ENCODE results near the gene PHRF1. TPM values are rescaled to one million over a fixed set of nuclear protein-coding genes. Genes with fewer than 3 reads are reported as not detected.

Gene PHRF1
- total and polyA plus RNA-seq, 8 donors = 11.2 to 39.3 (median 14.8) TPM

- intact Hi-C loops (cut with DNase I) = no loop called here
- ATAC-seq (peak in 1 of 4 donors; percentile 12), DNase-seq (peak in 1 of 6 donors; percentile 25), FAIRE-seq (no peak)
- Histone ChIP-seq H3K27ac (peak overlapping the region in 1 of 4 donors; percentile 12), H3K36me3 (peaks cover 0 to 40% (median 12%) of the 10 kb centered on the region in 3 donors), H3K9me3 (no peaks in the 10 kb centered on the region), H3K4me1 (no peaks in the 10 kb centered on the region), H3K4me3 (no peak overlapping the region), H3K27me3 (no peaks in the 10 kb centered on the region)
- no peak for TF ChIP-seq CTCF (IDR thresholded peaks at IDR 0.05)
- WGBS, 2 donors = 79 to 81% methylated on average over 8 of the region's 8 CpGs
Measured at GRCh38 chr11:587546-587945, 11.3 kb downstream of the PHRF1 start.

- H3K36me3 ChIP-seq = peaks cover 0 to 42% (median 12%) of the 10 kb centered on the region in 3 donors
- H3K4me1 ChIP-seq = no peaks in the 10 kb centered on the region
- WGBS, 2 donors = 78 to 88% methylated on average over 6 of the region's 6 CpGs
- ATAC-seq = peak in 3 of 4 donors; percentile 56 to 84 (median 68)
- no peak overlapping the region for H3K4me3 ChIP-seq
- no peak for TF ChIP-seq CTCF (IDR thresholded peaks at IDR 0.05)
- H3K27ac ChIP-seq = peak overlapping the region in 2 of 4 donors; percentile 12 to 30
- FAIRE-seq = no peak
- H3K27me3 ChIP-seq = no peaks in the 10 kb centered on the region
- no peaks in the 10 kb centered on the region for H3K9me3 ChIP-seq
- DNase-seq = peak in 2 of 6 donors; percentile 18 to 19
- intact Hi-C loops (cut with DNase I) = no loop called here
Measured at GRCh38 chr11:587978-588380, 11.7 kb downstream of the PHRF1 start.

GRCh38 chr11:589798-590197 lies 13.5 kb downstream of the PHRF1 start:
- FAIRE-seq = no peak
- H3K36me3 ChIP-seq = peaks cover 0 to 49% (median 24%) of the 10 kb centered on the region in 3 donors
- WGBS, 2 donors = 96% methylated on average over 26 of the region's 26 CpGs
- no peaks in the 10 kb centered on the region for H3K4me1 ChIP-seq
- no peaks in the 10 kb centered on the region for H3K27me3 ChIP-seq
- no peak overlapping the region for H3K27ac ChIP-seq
- H3K9me3 ChIP-seq = no peaks in the 10 kb centered on the region
- ATAC-seq = no peak
- no peak for TF ChIP-seq CTCF (IDR thresholded peaks at IDR 0.05)
- intact Hi-C loops (cut with DNase I) = no loop called here
- peak in 2 of 6 donors; percentile 53 to 65 for DNase-seq
- no peak overlapping the region for H3K4me3 ChIP-seq

- no peak for FAIRE-seq
- intact Hi-C loops (cut with DNase I) = no loop called here
- H3K9me3 ChIP-seq = no peaks in the 10 kb centered on the region
- WGBS, 2 donors = 85 to 90% methylated on average over 11 of the region's 11 CpGs
- no peak for DNase-seq
- ATAC-seq = no peak
- H3K27ac ChIP-seq = no peak overlapping the region
- H3K4me1 ChIP-seq = no peaks in the 10 kb centered on the region
- H3K4me3 ChIP-seq = no peak overlapping the region
- peaks cover 0 to 54% (median 23%) of the 10 kb centered on the region in 3 donors for H3K36me3 ChIP-seq
- no peak for TF ChIP-seq CTCF (IDR thresholded peaks at IDR 0.05)
- no peaks in the 10 kb centered on the region for H3K27me3 ChIP-seq
Measured at GRCh38 chr11:590997-591396, 14.7 kb downstream of the PHRF1 start.

GRCh38 chr11:592501-592900 lies 16.2 kb downstream of the PHRF1 start:
- intact Hi-C loops (cut with DNase I) = no loop called here
- H3K36me3 ChIP-seq = peaks cover 0 to 59% (median 22%) of the 10 kb centered on the region in 3 donors

More at GRCh38 chr11:592501-592900, 16.2 kb downstream of the PHRF1 start:
- no peak for FAIRE-seq
- no peak for ATAC-seq
- H3K27ac ChIP-seq = no peak overlapping the region
- H3K9me3 ChIP-seq = no peaks in the 10 kb centered on the region
- no peak for DNase-seq
- WGBS, 2 donors = 96% methylated on average over 22 of the region's 22 CpGs
- no peak for TF ChIP-seq CTCF (IDR thresholded peaks at IDR 0.05)
- H3K27me3 ChIP-seq = no peaks in the 10 kb centered on the region
- H3K4me1 ChIP-seq = no peaks in the 10 kb centered on the region
- H3K4me3 ChIP-seq = no peak overlapping the region

Data from pancreas (tissue), 10 donors.